HEK293T (cell line): Measurements from ENCODE around the gene ZNF532.

ENCODE experiments used
- ARNT ChIP-seq: fragments of 450-650 bp; IDR thresholded peaks from 2 replicates; pipeline ENCODE4 v1.6.1; 2017; ENCODE audit warnings: mild to moderate bottlenecking
- BHLHE40 ChIP-seq: fragments of 450-650 bp; IDR thresholded peaks from 2 replicates; pipeline ENCODE4 v1.6.1; 2016; ENCODE audit warnings: mild to moderate bottlenecking, moderate library complexity, borderline replicate concordance
- CTBP1 ChIP-seq: fragments of 450-650 bp; IDR thresholded peaks from 2 replicates; pipeline ENCODE4 v1.6.1; 2016; ENCODE audit warnings: borderline replicate concordance
- ELF4 ChIP-seq: fragments of 450-650 bp; IDR thresholded peaks from 2 replicates; pipeline ENCODE4 v1.6.1; 2017; ENCODE audit warnings: antibody characterized with exemption
- FOXA1 ChIP-seq: fragments of 450-650 bp; IDR thresholded peaks from 2 replicates; pipeline ENCODE4 v1.6.1; 2016; ENCODE audit warnings: mild to moderate bottlenecking
- FOXK2 ChIP-seq: fragments of 450-650 bp; IDR thresholded peaks from 2 replicates; pipeline ENCODE4 v1.6.1; 2016; ENCODE audit warnings: mild to moderate bottlenecking
- FOXM1 ChIP-seq: fragments of 450-650 bp; IDR thresholded peaks from 2 replicates; pipeline ENCODE4 v1.6.1; 2017; ENCODE audit warnings: mild to moderate bottlenecking, borderline replicate concordance
- HDGF ChIP-seq: fragments of 450-650 bp; IDR thresholded peaks from 2 replicates; pipeline ENCODE4 v1.6.1; 2017; ENCODE audit warnings: antibody characterized with exemption, borderline replicate concordance
- SUZ12 ChIP-seq: fragments of 450-650 bp; IDR thresholded peaks from 2 replicates; pipeline ENCODE4 v1.6.1; 2016; ENCODE audit warnings: mild to moderate bottlenecking
- TARDBP ChIP-seq: fragments of 450-650 bp; IDR thresholded peaks from 2 replicates; pipeline ENCODE4 v1.6.1; 2016
- ZNF384 ChIP-seq: fragments of 450-650 bp; IDR thresholded peaks from 2 replicates; pipeline ENCODE4 v1.6.1; 2016

- TF ChIP-seq SUZ12 (no peak), TARDBP (no peak), BHLHE40 (no peak), FOXA1 (no peak), FOXK2 (no peak), HDGF (no peak), ARNT (no peak), ELF4 (no peak), FOXM1 (no peak), CTBP1 (no peak), ZNF384 (no peak)
These were observed 59.8 kb downstream of the ZNF532 start for GRCh38 chr18:58924473-58924872.
